ENCODE results near the gene MOB3A. TPM values are rescaled to one million over a fixed set of nuclear protein-coding genes. Genes with fewer than 3 reads are reported as not detected.

Gene MOB3A
- total RNA-seq, 1 experiment from 2014 or later: 25.0 TPM

- peak; percentile 60 for DNase-seq (ENCODE audit: low read depth)
These were observed 36.5 kb downstream of the MOB3A start for GRCh38 chr19:2059422-2060201.

GRCh38 chr19:2058570-2059421 lies 37.3 kb downstream of the MOB3A start:
- DNase-seq (ENCODE audit: low read depth): no peak

- no peak for DNase-seq (ENCODE audit: low read depth)
These were observed 38.3 kb downstream of the MOB3A start for GRCh38 chr19:2057484-2058469.

GRCh38 chr19:2056837-2057192 lies 39.3 kb downstream of the MOB3A start:
- DNase-seq (ENCODE audit: low read depth): no peak

- peak; percentile 87 for DNase-seq (ENCODE audit: low read depth)
These were observed 39.9 kb downstream of the MOB3A start for GRCh38 chr19:2055931-2056836.

GRCh38 chr19:2054763-2055162 lies 41.4 kb downstream of the MOB3A start:
- DNase-seq (ENCODE audit: low read depth): no peak

- no peak for DNase-seq (ENCODE audit: low read depth)
These were observed 42.3 kb downstream of the MOB3A start for GRCh38 chr19:2053601-2054389.

- DNase-seq (ENCODE audit: low read depth): no peak
These were observed 44.1 kb downstream of the MOB3A start for GRCh38 chr19:2051773-2052704.

- DNase-seq (ENCODE audit: low read depth): peak; percentile 73
These were observed 44.9 kb downstream of the MOB3A start, which contains the start of gene MKNK2 for GRCh38 chr19:2050991-2051772. MKNK2 (minus strand) TSS chr19:2051244; CDS start chr19:2050851, 393 bp downstream.

GRCh38 chr19:2050349-2050990 lies 45.7 kb downstream of the MOB3A start:
- no peak for DNase-seq (ENCODE audit: low read depth)

GRCh38 chr19:2049741-2050348 lies 46.3 kb downstream of the MOB3A start:
- DNase-seq (ENCODE audit: low read depth): peak; percentile 67

GRCh38 chr19:2048959-2049740 lies 47.0 kb downstream of the MOB3A start:
- no peak for DNase-seq (ENCODE audit: low read depth)

GRCh38 chr19:2048104-2048958 lies 47.8 kb downstream of the MOB3A start:
- DNase-seq (ENCODE audit: low read depth): no peak

- peak; percentile 71 for DNase-seq (ENCODE audit: low read depth)
These were observed 48.5 kb downstream of the MOB3A start for GRCh38 chr19:2047449-2048103.

Data from HT1080 (cell line).